IPS DF 4.7 (cell line): Measurements from ENCODE around the gene OR6K3.

Experiments
- DNase-seq: peaks from one replicate; pipeline ENCODE4 v3.0.0-alpha.2; 2013; ENCODE audit warnings: low spot score; ENCODE audit errors: extremely low read depth

OR6K3 gene

GRCh38 chr1:158687037-158687436, 33.5 kb downstream of the OR6K3 start:
- DNase-seq, result no peak

- DNase-seq, result no peak
Observed at GRCh38 chr1:158686111-158687009, 34.2 kb downstream of the OR6K3 start, which contains the start of gene SPTA1. Gene SPTA1 (minus strand): TSS chr1:158686715. CDS start chr1:158686517, 198 bp downstream.

GRCh38 chr1:158685085-158685484, 35.4 kb downstream of the OR6K3 start:
- DNase-seq, result no peak

GRCh38 chr1:158681606-158682005, 38.9 kb downstream of the OR6K3 start:
- no peak for DNase-seq

GRCh38 chr1:158679289-158679688, 41.2 kb downstream of the OR6K3 start:
- no peak for DNase-seq

GRCh38 chr1:158675563-158676323, 44.8 kb downstream of the OR6K3 start:
- no peak for DNase-seq

GRCh38 chr1:158674302-158674701, 46.2 kb downstream of the OR6K3 start:
- no peak for DNase-seq
